Breast epithelium (tissue), 4 donors: ENCODE results near the gene SUCO. TPM values are rescaled to one million over a fixed set of nuclear protein-coding genes. Genes with fewer than 3 reads are reported as not detected.

Source experiments
- DNase-seq, 2 donors: peaks; one replicate each; pipeline ENCODE4 v3.0.0-alpha.2; 2019; ENCODE audit warnings: low spot score in 2 of 2
- H3K27ac ChIP-seq, 2 donors: fragments of 200-600 bp; sonication (generic) in 1 of 2; one replicate each; pipeline ENCODE4 v1.5.1; 2016 to 2019; ENCODE audit warnings: mild to moderate bottlenecking in 1 of 2
- H3K27me3 ChIP-seq, 2 donors: fragments of 200-600 bp; sonication (generic) in 1 of 2; one replicate each; pipeline versions ENCODE4 v1.5.1 to v1.6.0; 2017 to 2019; ENCODE audit warnings: control low read depth in 1 of 2, mild to moderate bottlenecking in 1 of 2
- H3K36me3 ChIP-seq: fragments of 200-600 bp; one replicate; pipeline ENCODE4 v1.5.1; 2019
- H3K4me1 ChIP-seq, 2 donors: fragments of 200-600 bp; sonication (generic); one replicate each; pipeline ENCODE4 v1.5.1; 2016 to 2019; ENCODE audit warnings: control low read depth in 1 of 2
- H3K4me3 ChIP-seq, 3 donors: fragments of 200-600 bp; sonication (generic); 1 replicate in 2 of 3; 2 replicates in 1 of 3; pipeline ENCODE4 v1.5.1; 2016 to 2019; ENCODE audit warnings: mild to moderate bottlenecking in 3 of 3, moderate library complexity in 2 of 3
- H3K9me3 ChIP-seq, 2 donors: fragments of 200-600 bp; sonication (generic) in 1 of 2; one replicate each; pipeline ENCODE4 v1.5.1; 2016 to 2019; ENCODE audit warnings: control low read depth in 1 of 2
- POLR2A ChIP-seq: fragments of 450-650 bp; IDR thresholded peaks from one replicate; pipeline ENCODE4 v1.6.1; 2016; ENCODE audit warnings: antibody characterized with exemption, mild to moderate bottlenecking, moderate library complexity
- POLR2AphosphoS5 ChIP-seq, 3 donors: sonication (generic); formaldehyde crosslinking; IDR thresholded peaks; one replicate each; pipeline ENCODE4 v1.6.1; 2017; ENCODE audit warnings: antibody characterized with exemption in 3 of 3
- intact Hi-C: fragments of 100-400 bp; cut with DNase I; formaldehyde crosslinking; loops from one replicate; pipeline ENCODE4 v1.15.1; 2023; ENCODE audit warnings: low total_unique reads
- total RNA-seq, 3 donors: library from RNA; depleted of rRNA; stranded (reverse); fragments of >200 nt; gene quantifications; one replicate each; pipeline ENCODE4 v1.1.0, GENCODE V29; 2016
- TF ChIP-seq, protein P1 (sequence below), 3 donors: fragments of 450-650 bp; IDR thresholded peaks; one replicate each; pipeline ENCODE4 v1.5.1; 2016 to 2017; ENCODE audit warnings: antibody characterized with exemption in 3 of 3, mild to moderate bottlenecking in 3 of 3, moderate library complexity in 3 of 3

Gene SUCO
- total RNA-seq, 3 donors from 2014 or later, result 29.6 to 70.8 (median 43.9) TPM

DNA sequence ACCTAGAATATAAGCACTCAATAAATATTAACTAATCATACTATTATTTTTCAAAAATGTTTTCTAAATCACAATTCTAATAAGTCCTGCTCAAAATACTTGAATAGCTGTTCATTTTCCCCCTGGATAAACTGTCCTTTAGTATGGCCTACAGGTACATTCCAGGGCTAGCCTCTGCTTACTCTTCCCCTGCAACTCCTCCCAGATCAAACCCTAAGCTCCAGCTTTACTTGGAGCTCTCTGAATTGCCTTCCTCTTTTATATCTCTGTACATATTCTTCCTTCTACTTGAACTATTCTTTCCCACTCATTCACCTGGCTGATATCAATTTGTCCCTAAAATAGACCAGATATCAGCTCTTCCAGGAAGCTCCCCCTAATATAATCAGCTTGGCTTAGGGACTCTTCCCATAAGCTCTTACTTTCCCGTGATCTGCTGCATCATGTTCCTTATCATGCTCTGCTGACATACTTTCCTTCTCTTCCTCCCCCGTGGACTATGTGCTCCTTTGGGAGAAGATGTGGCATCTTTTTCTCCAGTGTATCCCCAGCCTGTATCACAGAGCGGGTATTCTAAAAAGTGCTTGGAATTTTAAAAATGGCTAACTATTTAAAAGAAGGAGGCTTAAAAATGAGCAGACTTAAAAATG lies 46.0 kb upstream of the SUCO start:
- Histone ChIP-seq H3K4me3 (no peak overlapping the region), H3K36me3 (no peaks in the 10 kb centered on the region), H3K9me3 (no peaks in the 10 kb centered on the region), H3K27me3 (no peaks in the 10 kb centered on the region), H3K4me1 (no peaks in the 10 kb centered on the region), H3K27ac (no peak overlapping the region)
- TF ChIP-seq, protein P1, sequence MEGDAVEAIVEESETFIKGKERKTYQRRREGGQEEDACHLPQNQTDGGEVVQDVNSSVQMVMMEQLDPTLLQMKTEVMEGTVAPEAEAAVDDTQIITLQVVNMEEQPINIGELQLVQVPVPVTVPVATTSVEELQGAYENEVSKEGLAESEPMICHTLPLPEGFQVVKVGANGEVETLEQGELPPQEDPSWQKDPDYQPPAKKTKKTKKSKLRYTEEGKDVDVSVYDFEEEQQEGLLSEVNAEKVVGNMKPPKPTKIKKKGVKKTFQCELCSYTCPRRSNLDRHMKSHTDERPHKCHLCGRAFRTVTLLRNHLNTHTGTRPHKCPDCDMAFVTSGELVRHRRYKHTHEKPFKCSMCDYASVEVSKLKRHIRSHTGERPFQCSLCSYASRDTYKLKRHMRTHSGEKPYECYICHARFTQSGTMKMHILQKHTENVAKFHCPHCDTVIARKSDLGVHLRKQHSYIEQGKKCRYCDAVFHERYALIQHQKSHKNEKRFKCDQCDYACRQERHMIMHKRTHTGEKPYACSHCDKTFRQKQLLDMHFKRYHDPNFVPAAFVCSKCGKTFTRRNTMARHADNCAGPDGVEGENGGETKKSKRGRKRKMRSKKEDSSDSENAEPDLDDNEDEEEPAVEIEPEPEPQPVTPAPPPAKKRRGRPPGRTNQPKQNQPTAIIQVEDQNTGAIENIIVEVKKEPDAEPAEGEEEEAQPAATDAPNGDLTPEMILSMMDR (IDR thresholded peaks at IDR 0.05), result no peak
- TF ChIP-seq POLR2A, result no peak
- TF ChIP-seq POLR2AphosphoS5 (IDR thresholded peaks at IDR 0.05), result no peak
- intact Hi-C loops, result no loop called here
- no peak for DNase-seq

DNA sequence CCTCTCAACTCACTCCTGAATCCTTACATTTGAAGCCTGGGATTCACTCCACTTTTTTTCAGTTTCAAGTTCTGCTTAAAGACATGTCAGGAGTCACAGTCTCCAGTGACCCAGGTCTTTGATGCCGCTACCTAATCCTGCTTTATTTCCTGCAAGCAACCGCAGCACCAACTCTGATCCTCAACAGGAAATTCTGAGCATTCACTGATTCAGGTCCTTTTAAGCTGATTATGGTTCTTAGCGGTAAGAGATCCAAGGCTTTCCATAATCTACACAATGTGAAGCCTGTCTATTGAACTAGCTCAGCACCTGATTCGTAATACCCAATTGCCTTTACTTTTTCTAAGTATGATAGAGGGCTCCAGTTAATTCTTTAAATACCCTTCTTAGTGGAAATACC lies 45.4 kb upstream of the SUCO start:
- no peaks in the 10 kb centered on the region for H3K36me3 ChIP-seq
- no peaks in the 10 kb centered on the region for H3K4me1 ChIP-seq
- H3K9me3 ChIP-seq, result no peaks in the 10 kb centered on the region
- no peak for DNase-seq
- TF ChIP-seq, protein P1 (IDR thresholded peaks at IDR 0.05), result no peak
- TF ChIP-seq POLR2AphosphoS5 (IDR thresholded peaks at IDR 0.05) (no peak), POLR2A (no peak)
- H3K27me3 ChIP-seq, result no peaks in the 10 kb centered on the region
- H3K4me3 ChIP-seq, result no peak overlapping the region
- intact Hi-C loops, result no loop called here
- H3K27ac ChIP-seq, result no peak overlapping the region

DNA sequence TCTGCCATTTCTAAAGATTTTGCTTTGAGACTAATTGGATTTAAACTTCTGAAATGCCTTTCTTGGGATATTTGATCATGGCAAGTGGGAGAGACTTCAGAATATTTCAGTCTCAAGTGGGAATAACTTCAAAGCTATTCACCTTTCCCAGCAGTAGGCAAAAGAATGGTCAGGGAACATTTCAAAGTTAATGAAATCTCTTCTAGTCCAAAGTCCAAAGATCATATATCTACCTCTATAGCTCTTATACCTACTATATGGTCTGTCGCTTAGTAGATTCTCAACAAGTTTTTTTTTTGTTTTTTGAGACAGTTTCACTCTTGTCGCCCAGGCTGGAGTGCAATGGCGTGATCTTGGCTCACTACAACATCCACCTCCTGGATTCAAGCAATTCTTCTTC lies 44.6 kb upstream of the SUCO start:
- no peaks in the 10 kb centered on the region for H3K36me3 ChIP-seq
- no peak for DNase-seq
- H3K27me3 ChIP-seq, result no peaks in the 10 kb centered on the region
- no peaks in the 10 kb centered on the region for H3K4me1 ChIP-seq
- H3K4me3 ChIP-seq, result no peak overlapping the region
- intact Hi-C loops, result no loop called here
- no peaks in the 10 kb centered on the region for H3K9me3 ChIP-seq
- no peak overlapping the region for H3K27ac ChIP-seq
- TF ChIP-seq POLR2A, result no peak
- TF ChIP-seq POLR2AphosphoS5 (IDR thresholded peaks at IDR 0.05), result no peak
- TF ChIP-seq, protein P1 (IDR thresholded peaks at IDR 0.05), result no peak

DNA sequence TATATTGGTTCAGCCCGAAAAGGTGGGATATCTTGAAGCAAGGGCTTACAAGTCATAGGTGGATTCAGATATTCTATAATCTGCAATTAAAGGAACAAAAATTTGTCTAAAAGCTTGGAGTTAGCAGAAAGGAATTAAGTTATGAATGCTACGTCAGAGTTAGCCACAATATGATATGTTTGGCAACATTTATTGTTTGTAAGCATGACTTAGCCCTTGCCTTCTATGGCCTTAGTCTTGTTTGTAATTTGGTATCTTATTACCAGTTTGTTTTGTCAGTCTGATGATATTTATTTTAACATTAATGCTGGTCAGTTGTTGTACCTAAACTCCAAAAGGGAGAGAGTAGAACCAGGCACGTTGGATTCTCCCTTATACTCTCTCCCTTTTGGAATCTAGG lies 43.1 kb upstream of the SUCO start:
- intact Hi-C loops, result no loop called here
- Histone ChIP-seq H3K4me1 (no peaks in the 10 kb centered on the region), H3K36me3 (no peaks in the 10 kb centered on the region), H3K27me3 (no peaks in the 10 kb centered on the region), H3K9me3 (no peaks in the 10 kb centered on the region), H3K27ac (no peak overlapping the region), H3K4me3 (no peak overlapping the region)
- no peak for DNase-seq
- TF ChIP-seq, protein P1 (IDR thresholded peaks at IDR 0.05), result no peak
- no peak for TF ChIP-seq POLR2A
- no peak for TF ChIP-seq POLR2AphosphoS5 (IDR thresholded peaks at IDR 0.05)

DNA sequence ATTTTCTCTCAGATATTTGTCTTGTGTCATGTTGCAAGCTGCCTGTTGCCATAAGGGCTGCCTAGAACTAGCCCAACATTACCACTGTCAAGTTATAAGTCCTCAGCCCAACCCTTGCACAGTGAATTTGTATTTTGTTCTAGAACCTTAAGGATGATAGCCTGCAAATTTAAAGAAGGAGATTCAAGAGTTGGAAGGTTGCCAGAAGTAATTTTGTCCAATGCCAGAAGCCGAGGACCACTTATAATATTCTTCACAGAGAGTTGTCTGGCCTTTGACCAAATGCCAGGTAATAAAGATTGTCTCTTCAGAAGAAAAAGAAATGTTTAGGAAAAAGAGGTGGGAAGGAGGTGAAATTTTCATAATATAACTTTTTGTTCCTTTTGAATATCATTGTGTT lies 40.5 kb upstream of the SUCO start:
- H3K4me3 ChIP-seq, result no peak overlapping the region
- H3K27ac ChIP-seq, result no peak overlapping the region
- TF ChIP-seq POLR2AphosphoS5 (IDR thresholded peaks at IDR 0.05), result no peak
- TF ChIP-seq, protein P1 (IDR thresholded peaks at IDR 0.05), result no peak
- TF ChIP-seq POLR2A, result no peak
- peaks cover 0 to 6% of the 10 kb centered on the region in 2 donors for H3K4me1 ChIP-seq
- intact Hi-C loops, result no loop called here
- H3K27me3 ChIP-seq, result no peaks in the 10 kb centered on the region
- DNase-seq, result no peak
- no peaks in the 10 kb centered on the region for H3K36me3 ChIP-seq
- H3K9me3 ChIP-seq, result no peaks in the 10 kb centered on the region
